Midbrain (tissue), 1 donor: ENCODE results near the gene HNRNPH3.
A peak's percentile ranks its signal among the peaks of the same experiment; 100 is the strongest.

ENCODE experiments used
- DNase-seq: peaks from one replicate; lab custom pipeline; 2025; lab: John Stamatoyannopoulos, UW

HNRNPH3 gene

DNA sequence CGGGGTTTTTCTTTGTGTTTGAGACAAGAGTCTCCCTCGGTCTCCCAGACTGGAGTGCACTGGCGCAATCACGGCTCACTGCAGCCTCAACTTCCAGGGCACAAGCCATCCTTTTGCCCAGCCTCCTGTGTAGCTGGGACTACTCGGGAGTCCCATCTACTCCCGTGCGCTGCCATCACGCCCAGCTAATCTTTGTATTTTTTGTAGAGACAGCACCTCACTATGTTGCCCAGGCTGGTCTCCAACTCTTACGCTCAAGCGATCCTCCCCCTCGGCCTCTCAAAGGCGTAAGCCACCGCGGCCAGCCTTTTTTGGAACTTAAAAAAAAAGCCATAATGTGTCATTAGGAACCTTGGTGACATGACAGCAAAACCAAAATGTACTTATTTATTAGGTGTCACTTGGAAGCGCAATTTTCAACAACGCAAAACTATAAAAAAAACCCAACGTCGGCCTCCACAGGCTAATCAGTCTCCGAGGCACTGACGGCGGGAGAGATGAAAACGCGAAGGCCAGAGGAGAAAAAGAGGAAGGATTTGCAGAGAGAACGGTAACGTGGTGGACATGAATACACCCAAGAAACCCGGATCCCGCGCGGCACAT is 911 bp upstream of the HNRNPH3 start:
- DNase-seq: peak; percentile 77

DNA sequence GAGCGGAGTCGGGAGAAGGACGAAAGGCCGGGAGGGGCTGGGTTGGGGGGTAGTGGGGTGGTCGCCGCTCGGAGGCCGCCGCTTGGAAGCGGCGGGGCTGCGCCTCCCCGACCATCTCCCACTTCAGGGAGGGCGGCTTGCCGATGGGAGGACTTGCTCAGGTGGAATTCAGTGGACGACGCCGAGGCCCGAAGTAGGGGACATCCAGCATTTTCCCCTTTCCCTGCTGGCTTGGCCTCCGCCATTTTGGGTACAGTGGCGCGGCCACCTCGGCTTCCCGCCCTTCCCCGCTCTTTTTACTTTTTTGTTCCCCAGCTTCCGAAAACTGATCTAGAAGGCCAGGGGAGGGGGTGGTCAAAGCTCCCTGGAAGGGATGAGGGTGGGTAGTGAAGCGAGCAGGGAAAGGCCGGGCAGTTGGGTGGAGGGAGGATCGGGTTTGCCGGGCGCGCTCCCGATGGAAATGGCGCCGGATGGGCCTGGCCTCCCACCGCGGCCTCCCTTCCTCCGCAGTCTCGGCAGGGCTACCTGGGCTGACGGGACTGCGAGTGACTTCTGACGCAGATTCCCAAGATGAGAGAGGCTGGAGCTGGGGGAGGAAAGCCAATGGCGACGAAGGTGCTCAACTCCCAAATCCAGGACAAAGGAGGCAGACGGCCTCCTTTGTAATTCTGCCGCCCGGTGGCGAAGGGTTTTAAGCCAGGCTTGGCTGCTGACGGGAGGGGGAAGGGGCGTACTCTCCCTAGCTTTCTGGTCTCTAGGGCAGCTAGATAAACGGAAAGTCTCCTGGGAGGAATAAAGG is 594 bp downstream of the HNRNPH3 start, which contains the start of gene PBLD:
Gene PBLD, minus strand, starts transcription at position 670 of the 799 bp plus-strand sequence. CDS start 26,084 bp downstream, outside the sequence.
- DNase-seq: peak; percentile 78

DNA sequence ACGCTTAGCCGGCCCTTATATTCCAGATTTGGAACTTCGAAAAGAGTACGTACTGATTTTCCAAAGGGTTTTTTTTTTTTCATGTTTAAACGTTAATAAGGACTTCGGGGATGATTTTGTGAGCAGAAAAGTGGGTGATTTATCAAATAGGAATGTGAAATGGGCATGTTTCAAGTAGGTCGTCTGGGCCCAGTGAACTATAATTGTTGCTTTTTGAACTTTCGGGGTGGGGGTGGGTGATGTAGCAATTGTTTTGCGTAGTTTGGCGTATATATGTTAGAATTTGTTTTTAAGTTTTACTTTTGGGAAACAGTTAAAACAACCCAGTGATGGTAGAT is 1.2 kb downstream of the HNRNPH3 start:
- DNase-seq: no peak

GRCh38 chr10:68333440-68334431 is 1.9 kb downstream of the HNRNPH3 start:
- DNase-seq: no peak

- no peak for DNase-seq
Observed at GRCh38 chr10:68334672-68335467, 3.0 kb downstream of the HNRNPH3 start.

- no peak for DNase-seq
Observed at GRCh38 chr10:68336754-68337351, 5.0 kb downstream of the HNRNPH3 start.

DNA sequence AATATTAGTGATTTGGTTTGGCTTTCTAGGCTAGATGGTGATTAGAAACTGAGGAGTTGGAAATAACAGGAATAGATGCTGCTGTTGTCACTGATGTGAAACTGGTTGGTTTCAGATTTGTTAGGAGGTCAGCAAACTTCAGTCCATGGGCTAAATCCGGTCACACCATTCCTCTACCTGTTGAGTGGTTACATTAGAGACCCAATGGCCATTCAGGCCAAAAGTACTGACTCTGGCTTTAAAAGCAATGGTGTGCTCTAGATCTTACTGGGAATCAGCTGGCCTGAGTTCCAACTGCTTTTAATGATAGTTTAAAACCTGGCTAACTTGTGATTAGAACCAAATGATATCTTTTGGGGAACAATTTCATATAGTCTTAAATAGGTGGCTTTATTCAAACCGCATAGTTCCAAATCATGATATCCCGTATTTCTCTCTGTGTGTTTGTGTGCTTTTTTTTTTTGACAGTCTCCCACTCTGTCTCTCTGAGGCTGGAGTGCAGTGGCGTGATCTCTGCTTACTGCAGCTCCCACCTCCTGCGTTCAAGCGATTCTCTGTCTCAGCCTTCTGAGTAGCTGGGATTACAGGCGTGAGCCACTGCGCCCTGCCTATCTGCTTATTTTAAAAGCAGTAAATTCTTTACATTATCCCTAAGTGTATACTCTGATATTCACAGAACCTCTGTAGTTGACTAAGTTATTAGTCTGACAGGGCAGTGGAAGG is 8.7 kb downstream of the HNRNPH3 start:
- no peak for DNase-seq

DNA sequence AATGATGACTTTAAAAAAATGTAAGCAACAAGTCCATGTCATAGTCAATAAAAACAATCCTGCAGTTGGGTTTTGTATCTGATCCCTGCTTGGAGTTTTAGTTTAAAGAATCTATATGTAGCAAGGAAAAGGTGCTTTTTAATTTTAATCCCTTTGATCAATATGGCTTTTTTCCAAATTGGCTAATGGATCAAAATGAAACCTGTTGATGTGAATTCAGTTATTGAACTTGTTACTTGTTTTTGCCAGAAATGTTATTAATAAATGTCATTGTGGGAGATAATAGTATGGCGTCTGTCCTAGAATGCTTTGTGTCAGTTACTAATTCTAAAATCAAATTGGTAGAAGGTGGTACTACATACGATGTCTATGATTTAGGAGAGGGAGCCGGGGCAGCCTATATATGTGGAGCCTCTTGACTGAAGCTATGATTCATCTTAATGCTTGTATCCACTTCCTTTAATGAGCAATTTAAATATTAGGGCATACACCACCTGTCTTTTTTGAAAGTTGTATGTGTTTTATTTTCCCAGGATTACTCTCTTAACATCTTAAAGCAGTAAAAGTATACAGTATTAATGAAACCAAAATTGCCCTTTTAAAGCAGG is 11.1 kb downstream of the HNRNPH3 start:
- DNase-seq: no peak

- DNase-seq: no peak
Observed at GRCh38 chr10:68345621-68346020, 13.8 kb downstream of the HNRNPH3 start.

DNA sequence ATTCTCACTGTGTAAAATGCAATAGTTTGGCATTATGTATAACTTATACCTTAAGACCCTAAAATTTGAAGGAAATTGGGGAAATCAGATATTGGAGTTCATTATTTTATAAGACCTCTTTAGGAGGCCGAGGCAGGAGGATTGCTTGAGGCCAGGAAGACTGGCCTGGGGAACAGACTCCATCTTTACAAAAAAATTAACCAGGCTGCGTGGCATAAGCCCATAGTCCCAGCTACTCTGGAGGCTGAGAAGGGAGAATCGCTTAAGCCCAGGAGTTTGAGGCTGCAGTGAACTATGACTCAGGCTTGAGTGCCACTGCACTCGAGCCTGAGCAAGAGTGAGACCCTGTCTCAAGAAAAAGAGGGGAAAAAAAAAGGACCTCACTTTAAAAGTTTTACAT is 14.9 kb downstream of the HNRNPH3 start:
- no peak for DNase-seq

DNA sequence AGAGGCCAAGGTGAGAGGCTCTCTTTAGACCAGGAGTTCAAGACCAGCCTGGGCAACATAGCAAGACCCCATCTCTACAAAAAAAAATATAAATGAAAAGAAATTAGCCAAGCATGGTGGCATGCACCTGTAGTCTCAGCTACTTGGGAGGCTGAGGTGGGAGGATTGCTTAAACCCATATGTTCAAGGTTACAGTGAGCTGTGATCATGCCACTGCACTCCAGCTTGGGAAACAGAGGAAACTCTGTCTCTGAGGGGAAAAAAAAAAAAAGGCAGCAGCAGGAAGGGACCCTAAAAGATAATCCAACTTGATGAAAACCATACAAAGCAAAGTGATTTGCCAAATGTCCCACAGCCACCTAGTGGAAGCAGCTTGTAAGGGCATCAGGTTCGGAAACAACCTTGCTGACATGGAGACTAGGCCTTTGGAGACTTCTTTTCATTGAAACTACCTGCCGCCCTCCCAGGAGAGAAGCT is 16.4 kb downstream of the HNRNPH3 start:
- peak; percentile 38 for DNase-seq

DNA sequence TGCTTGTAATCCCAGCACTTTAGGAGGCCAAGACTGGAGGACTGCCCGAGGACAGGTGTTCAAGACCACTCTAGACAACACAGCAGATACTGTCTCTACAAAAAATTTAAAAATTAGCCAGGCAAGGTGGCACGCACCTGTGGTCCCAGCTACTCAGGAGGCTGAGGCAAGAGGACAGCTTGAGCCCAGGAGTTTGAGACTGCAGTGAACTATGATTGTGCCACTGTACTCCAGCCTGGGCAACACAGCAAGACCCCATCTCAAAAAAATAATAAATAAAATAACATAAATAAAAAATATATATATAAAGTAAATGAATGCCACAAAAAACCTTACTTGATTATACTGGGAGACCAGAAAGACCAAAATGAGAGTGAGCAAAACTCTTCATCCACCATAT is 21.7 kb downstream of the HNRNPH3 start:
- DNase-seq: no peak

GRCh38 chr10:68359189-68359588 is 27.3 kb downstream of the HNRNPH3 start:
- DNase-seq: no peak

- no peak for DNase-seq
Observed at GRCh38 chr10:68362590-68362989, 30.7 kb downstream of the HNRNPH3 start.

- DNase-seq: no peak
Observed at GRCh38 chr10:68364101-68364886, 32.4 kb downstream of the HNRNPH3 start.

- DNase-seq: no peak
Observed at GRCh38 chr10:68365611-68366010, 33.7 kb downstream of the HNRNPH3 start.

DNA sequence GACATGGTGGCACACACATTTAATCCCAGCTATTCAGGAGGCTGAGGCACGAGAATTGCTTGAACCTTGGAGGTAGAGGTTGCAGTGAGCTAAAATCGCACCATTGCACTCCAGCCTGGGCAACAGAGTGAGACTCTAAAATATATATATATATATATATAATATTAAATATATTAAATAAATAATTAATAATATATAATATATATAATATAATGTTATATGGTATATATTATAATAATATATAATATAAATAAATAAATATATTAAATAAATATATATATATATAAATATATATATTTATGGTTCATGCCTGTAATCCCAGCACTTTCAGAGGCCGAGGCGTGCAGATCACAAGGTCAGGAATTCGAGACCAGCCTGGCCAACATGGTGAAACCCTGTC is 34.7 kb downstream of the HNRNPH3 start:
- DNase-seq: no peak

DNA sequence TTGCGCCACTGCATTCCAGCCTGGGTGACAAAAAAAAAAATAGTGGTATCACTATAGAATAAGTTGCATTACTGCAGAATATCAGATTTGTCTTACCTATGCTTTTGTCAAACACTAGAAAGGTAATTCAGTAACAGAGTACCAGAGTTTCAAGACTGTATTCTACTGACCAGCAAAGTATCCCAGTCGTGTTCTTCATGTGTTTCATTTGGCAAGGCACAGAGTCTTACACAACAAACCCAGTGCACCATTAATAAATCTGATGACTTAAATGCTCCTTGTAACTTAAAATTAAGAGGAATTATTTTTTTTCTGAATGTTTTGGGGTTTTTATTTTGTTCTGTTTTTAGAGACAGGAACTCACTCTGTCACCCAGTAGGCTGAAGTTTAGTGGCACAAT is 35.3 kb downstream of the HNRNPH3 start:
- no peak for DNase-seq

- DNase-seq: no peak
Observed at GRCh38 chr10:68371604-68372003, 39.7 kb downstream of the HNRNPH3 start.
